ENCODE data around the gene LARGE2.

LARGE2 gene

GRCh38 chr11:45922425-45923082, at the start of gene LARGE2:
Gene LARGE2, plus strand, starts transcription at chr11:45922656. Its CDS starts 227 bp downstream, at chr11:45922883.
- no peak for DNase-seq (ENCODE audit: low read depth, low spot score)

- no peak for DNase-seq (ENCODE audit: low read depth, low spot score)
Observed at GRCh38 chr11:45876401-45876800, 46.1 kb upstream of the LARGE2 start.

GRCh38 chr11:45877221-45877620, 45.2 kb upstream of the LARGE2 start:
- DNase-seq (ENCODE audit: low read depth, low spot score), result no peak

- no peak for DNase-seq (ENCODE audit: low read depth, low spot score)
Observed at GRCh38 chr11:45877845-45878244, 44.6 kb upstream of the LARGE2 start.

- DNase-seq (ENCODE audit: low read depth, low spot score), result no peak
Observed at GRCh38 chr11:45879803-45880686, 42.4 kb upstream of the LARGE2 start.

- DNase-seq (ENCODE audit: low read depth, low spot score), result no peak
Observed at GRCh38 chr11:45880772-45881570, 41.5 kb upstream of the LARGE2 start.

- DNase-seq (ENCODE audit: low read depth, low spot score), result no peak
Observed at GRCh38 chr11:45881708-45882368, 40.6 kb upstream of the LARGE2 start.

- no peak for DNase-seq (ENCODE audit: low read depth, low spot score)
Observed at GRCh38 chr11:45884596-45885185, 37.8 kb upstream of the LARGE2 start.

- peak; percentile 71 for DNase-seq (ENCODE audit: low read depth, low spot score)
Observed at GRCh38 chr11:45885274-45885920, 37.1 kb upstream of the LARGE2 start, which contains the start of gene MAPK8IP1. Gene MAPK8IP1, plus strand, starts transcription at chr11:45885651. Its CDS starts 170 bp downstream, at chr11:45885821.

- no peak for DNase-seq (ENCODE audit: low read depth, low spot score)
Observed at GRCh38 chr11:45885921-45886721, 36.3 kb upstream of the LARGE2 start.

GRCh38 chr11:45886816-45887520, 35.5 kb upstream of the LARGE2 start:
- DNase-seq (ENCODE audit: low read depth, low spot score), result no peak

GRCh38 chr11:45887587-45887986, 34.9 kb upstream of the LARGE2 start:
- no peak for DNase-seq (ENCODE audit: low read depth, low spot score)

- no peak for DNase-seq (ENCODE audit: low read depth, low spot score)
Observed at GRCh38 chr11:45889555-45889954, 32.9 kb upstream of the LARGE2 start.

- DNase-seq (ENCODE audit: low read depth, low spot score), result no peak
Observed at GRCh38 chr11:45889966-45890365, 32.5 kb upstream of the LARGE2 start.

GRCh38 chr11:45890886-45891550, 31.4 kb upstream of the LARGE2 start:
- no peak for DNase-seq (ENCODE audit: low read depth, low spot score)

- no peak for DNase-seq (ENCODE audit: low read depth, low spot score)
Observed at GRCh38 chr11:45892856-45893255, 29.6 kb upstream of the LARGE2 start.

- no peak for DNase-seq (ENCODE audit: low read depth, low spot score)
Observed at GRCh38 chr11:45894555-45895247, 27.8 kb upstream of the LARGE2 start.
